ENCODE results near the gene EGLN1.

The EGLN1 gene

GRCh38 chr1:231338270-231339128, 83.6 kb downstream of the EGLN1 start, which contains the start of gene SPRTN (continued):
- TF ChIP-seq, protein P1, sequence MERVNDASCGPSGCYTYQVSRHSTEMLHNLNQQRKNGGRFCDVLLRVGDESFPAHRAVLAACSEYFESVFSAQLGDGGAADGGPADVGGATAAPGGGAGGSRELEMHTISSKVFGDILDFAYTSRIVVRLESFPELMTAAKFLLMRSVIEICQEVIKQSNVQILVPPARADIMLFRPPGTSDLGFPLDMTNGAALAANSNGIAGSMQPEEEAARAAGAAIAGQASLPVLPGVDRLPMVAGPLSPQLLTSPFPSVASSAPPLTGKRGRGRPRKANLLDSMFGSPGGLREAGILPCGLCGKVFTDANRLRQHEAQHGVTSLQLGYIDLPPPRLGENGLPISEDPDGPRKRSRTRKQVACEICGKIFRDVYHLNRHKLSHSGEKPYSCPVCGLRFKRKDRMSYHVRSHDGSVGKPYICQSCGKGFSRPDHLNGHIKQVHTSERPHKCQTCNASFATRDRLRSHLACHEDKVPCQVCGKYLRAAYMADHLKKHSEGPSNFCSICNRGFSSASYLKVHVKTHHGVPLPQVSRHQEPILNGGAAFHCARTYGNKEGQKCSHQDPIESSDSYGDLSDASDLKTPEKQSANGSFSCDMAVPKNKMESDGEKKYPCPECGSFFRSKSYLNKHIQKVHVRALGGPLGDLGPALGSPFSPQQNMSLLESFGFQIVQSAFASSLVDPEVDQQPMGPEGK (tag by site-specific recombination; IDR thresholded peaks at IDR 0.05), result peak; percentile 71; the same call in 1 of the 2 replicates
- peak; percentile 19; the same call in 1 of the 2 replicates for TF ChIP-seq ZNF391 (tag by site-specific recombination; IDR thresholded peaks at IDR 0.05; ENCODE audit: borderline replicate concordance, low read depth)
- no peak for TF ChIP-seq ZNF157 (tag by site-specific recombination; IDR thresholded peaks at IDR 0.05)
- no peak for TF ChIP-seq ZNF510 (tag by site-specific recombination; IDR thresholded peaks at IDR 0.05; ENCODE audit: insufficient replicate concordance)
- TF ChIP-seq ZSCAN4 (tag by site-specific recombination; IDR thresholded peaks at IDR 0.05), result no peak
- TF ChIP-seq PRDM4 (tag by site-specific recombination; IDR thresholded peaks at IDR 0.05), result no peak
- TF ChIP-seq, protein P2, sequence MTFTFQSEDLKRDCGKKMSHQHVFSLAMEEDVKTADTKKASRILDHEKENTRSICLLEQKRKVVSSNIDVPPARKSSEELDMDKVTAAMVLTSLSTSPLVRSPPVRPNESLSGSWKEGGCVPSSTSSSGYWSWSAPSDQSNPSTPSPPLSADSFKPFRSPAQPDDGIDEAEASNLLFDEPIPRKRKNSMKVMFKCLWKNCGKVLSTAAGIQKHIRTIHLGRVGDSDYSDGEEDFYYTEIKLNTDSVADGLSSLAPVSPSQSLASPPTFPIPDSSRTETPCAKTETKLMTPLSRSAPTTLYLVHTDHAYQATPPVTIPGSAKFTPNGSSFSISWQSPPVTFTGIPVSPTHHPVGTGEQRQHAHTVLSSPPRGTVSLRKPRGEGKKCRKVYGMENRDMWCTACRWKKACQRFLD (tag by site-specific recombination; IDR thresholded peaks at IDR 0.05), result no peak
- peak; percentile 47; the same call in 1 of the 2 replicates for TF ChIP-seq GLI4 (tag by site-specific recombination; IDR thresholded peaks at IDR 0.05)
- no peak for TF ChIP-seq ZBTB8A (tag by site-specific recombination; IDR thresholded peaks at IDR 0.05)
- no peak for TF ChIP-seq ZNF114 (tag by site-specific recombination; IDR thresholded peaks at IDR 0.05)
- TF ChIP-seq ZNF785 (tag by site-specific recombination; IDR thresholded peaks at IDR 0.05), result no peak
- TF ChIP-seq ZNF26 (tag by site-specific recombination; IDR thresholded peaks at IDR 0.05), result no peak
- no peak for TF ChIP-seq ZNF560 (tag by site-specific recombination; IDR thresholded peaks at IDR 0.05; ENCODE audit: borderline replicate concordance)
- TF ChIP-seq ZNF23 (tag by site-specific recombination; IDR thresholded peaks at IDR 0.05; ENCODE audit: borderline replicate concordance), result no peak
- TF ChIP-seq SCRT2 (tag by site-specific recombination; IDR thresholded peaks at IDR 0.05), result no peak
- 0 out of 2 replicates have a peak, but pooled peaks have one; percentile 22 for TF ChIP-seq OSR2 (tag by site-specific recombination; IDR thresholded peaks at IDR 0.05)
- no peak for TF ChIP-seq ZNF791 (tag by site-specific recombination; IDR thresholded peaks at IDR 0.05)
- TF ChIP-seq ZNF214 (tag by site-specific recombination; IDR thresholded peaks at IDR 0.05; ENCODE audit: borderline replicate concordance), result no peak
- no peak for TF ChIP-seq ZNF776 (tag by site-specific recombination; IDR thresholded peaks at IDR 0.05; ENCODE audit: borderline replicate concordance)
- TF ChIP-seq PRDM10 (tag by site-specific recombination; IDR thresholded peaks at IDR 0.05), result peak; percentile 76; the same call in 1 of the 2 replicates
- TF ChIP-seq ZNF2 (tag by site-specific recombination; IDR thresholded peaks at IDR 0.05), result peak; percentile 37; the same call in 1 of the 2 replicates
- peak; percentile 30; the same call in 1 of the 2 replicates for TF ChIP-seq CTCF (tag by site-specific recombination; IDR thresholded peaks at IDR 0.05)
- 0 out of 2 replicates have a peak, but pooled peaks have one; percentile 4 for TF ChIP-seq ZNF596 (tag by site-specific recombination; IDR thresholded peaks at IDR 0.05)
- TF ChIP-seq GLI2 (tag by site-specific recombination; IDR thresholded peaks at IDR 0.05; ENCODE audit: borderline replicate concordance, low read depth), result no peak; the same call in 1 of the 2 replicates
